Raji (cell line): ENCODE results near the gene SGK1.

ENCODE experiments used
- POLR2A ChIP-seq: IDR thresholded peaks from 2 replicates; pipeline ENCODE4 v1.6.1; 2011; ENCODE audit warnings: low read depth, low read length, control low read depth; ENCODE audit not compliant: insufficient read depth

The SGK1 gene

DNA sequence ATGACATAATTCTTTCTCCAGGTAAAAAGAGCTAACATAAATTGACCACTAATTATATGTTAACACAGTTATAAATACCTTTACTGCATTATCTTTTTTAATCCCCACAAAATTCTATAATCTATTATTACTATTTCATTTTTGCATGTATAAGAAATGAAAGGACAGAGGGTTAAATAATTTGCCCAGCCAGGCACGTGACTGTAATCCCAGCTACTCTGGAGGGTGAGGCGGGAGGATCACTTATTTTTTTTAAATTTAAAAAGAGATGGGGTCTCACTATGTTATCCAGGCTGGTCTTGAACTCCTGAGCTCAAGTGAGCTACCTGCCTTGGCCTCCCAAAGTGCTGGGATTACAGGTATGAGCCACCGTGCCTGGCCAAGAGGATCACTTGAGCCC lies 121.9 kb downstream of the SGK1 start:
- TF ChIP-seq POLR2A, result no peak

DNA sequence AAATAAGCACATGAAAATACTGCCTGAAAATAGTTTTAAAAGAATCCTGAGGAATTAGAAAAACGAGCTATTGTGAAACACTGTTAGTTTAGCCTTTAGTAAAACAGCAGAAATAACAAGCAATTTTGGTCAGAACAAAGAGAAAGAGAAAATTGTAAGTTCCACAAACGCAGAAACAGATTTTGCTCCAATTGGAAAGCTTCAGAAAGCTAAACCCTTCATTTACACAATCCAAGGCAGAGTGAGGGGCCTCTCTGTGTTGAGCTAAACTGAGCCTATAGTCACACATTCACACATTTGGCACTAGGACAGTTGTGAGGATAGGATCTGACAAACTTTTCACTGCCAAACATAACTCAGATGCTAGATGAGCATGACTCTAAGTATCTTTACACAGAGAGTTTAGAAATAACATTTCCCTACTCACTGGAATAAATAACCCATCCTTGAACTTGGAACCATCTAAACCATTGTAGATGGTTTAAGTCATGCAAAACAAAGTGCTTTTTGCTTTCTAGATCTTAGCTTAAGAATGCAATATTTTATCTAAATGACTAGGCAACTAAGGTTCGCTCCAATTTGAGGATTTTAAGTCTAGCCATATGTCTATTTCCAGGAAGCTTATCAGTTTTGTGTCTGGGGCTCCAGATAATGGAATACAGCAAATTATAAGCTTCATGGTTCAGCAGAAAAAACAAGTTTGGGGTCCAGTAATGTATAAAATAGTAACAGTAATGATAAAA lies 122.6 kb downstream of the SGK1 start:
- no peak for TF ChIP-seq POLR2A

- TF ChIP-seq POLR2A, result no peak
These were observed 124.1 kb downstream of the SGK1 start for GRCh38 chr6:134193536-134194498.

- TF ChIP-seq POLR2A, result no peak
These were observed 127.0 kb downstream of the SGK1 start for GRCh38 chr6:134190883-134191282.

- no peak for TF ChIP-seq POLR2A
These were observed 130.2 kb downstream of the SGK1 start for GRCh38 chr6:134187751-134188150.

- no peak for TF ChIP-seq POLR2A
These were observed 130.8 kb downstream of the SGK1 start for GRCh38 chr6:134187154-134187553.

GRCh38 chr6:134186355-134186754 lies 131.6 kb downstream of the SGK1 start:
- no peak for TF ChIP-seq POLR2A

DNA sequence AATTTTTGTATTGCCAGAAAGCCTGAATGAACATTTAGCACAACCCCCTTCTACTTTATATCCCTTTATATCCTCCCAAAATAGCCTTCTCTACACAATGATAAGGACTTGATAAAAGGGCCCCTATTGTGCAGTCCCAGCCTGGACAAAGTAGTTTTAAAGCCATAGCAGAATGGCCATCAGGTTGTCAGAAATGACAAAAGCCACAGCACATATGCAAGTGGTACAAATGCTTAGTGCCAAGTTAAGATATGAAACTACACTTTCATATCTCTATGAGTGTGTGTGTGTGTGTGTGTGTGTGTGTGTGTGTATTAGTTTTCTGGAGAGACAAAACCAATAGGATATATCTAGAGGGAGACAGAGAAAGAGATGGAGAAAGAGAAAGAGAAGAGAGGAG lies 132.6 kb downstream of the SGK1 start:
- TF ChIP-seq POLR2A, result no peak

DNA sequence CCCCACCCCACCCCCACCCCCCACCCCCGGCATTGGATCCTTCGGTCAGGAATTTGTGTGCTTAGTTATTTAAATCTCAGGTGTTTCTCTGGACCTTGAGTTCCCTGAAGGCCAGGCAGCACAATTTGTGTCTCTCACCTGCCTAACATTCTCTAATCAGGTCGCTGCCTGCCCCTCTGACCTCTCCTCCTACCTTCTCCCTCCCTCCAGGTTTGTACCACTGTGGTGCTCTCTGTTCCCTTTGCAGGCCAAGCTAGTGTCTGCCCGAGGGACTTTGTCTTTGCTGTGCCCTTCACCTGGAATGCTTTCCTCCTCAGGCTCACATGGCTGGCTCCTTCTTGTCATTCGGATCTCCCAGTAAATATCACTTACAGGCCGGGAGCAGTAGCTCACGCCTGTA lies 134.1 kb downstream of the SGK1 start:
- no peak for TF ChIP-seq POLR2A

DNA sequence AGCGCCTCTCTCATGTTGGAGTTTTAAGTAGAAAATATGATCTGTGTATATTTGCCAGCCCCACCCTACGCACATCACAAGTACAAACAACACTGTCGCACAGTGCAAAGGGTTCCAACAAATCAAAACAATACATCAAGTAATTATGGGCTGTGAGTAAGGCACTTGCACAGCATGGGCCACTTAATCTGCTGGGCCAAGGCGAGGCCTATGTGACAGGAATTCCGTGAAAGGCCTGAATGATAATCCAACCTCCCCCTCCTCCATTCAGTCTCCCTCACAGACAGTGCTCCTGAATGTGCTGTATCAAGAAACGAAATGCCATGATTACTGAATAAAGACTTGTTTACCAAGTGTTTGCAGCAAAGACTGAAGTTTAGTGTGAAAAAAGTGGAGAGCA lies 135.4 kb downstream of the SGK1 start:
- no peak for TF ChIP-seq POLR2A

DNA sequence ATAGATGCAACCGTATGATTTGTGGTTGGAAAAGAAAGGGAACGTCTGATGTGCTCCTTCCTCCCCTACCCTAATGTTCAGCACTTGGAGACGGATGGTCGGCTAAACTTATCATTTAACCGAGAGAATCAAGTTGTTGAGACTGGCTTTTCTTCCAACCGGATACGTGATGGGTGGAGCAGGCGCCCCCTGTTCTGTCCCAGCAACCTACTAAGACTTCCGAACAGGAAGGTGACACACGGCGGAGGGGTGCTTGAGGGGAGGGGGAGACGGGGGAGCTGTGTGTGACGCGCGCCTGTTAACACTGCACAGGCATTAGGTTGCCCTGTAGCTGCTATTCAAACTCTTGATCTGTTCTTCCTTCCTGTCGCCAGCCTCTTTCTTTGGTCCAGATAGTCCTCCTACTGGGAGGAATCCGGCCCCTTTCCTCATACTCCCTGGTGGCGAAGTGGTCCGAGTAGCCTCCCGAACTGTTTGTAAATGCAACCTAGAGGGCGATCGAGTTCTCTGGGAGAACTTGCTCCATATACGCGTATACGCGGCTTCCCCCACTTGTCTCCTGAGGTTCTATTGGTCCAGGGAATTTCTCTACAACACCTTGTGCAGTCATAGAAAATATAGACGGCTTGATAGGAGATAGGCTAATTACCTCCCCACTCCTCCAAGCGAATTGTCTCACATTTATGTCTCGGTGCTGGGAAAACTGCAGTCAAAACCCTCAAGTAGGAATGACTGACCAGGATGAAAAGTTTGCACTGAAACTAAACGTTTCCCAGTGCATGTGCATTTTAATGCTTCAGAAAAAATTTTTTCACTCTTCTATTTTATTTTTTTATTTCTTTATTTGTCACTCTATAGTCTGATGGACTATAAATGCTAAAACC lies 139.5 kb downstream of the SGK1 start:
- no peak for TF ChIP-seq POLR2A

- no peak for TF ChIP-seq POLR2A
These were observed 140.2 kb downstream of the SGK1 start for GRCh38 chr6:134177753-134178160.

GRCh38 chr6:134177236-134177635 lies 140.7 kb downstream of the SGK1 start:
- TF ChIP-seq POLR2A, result no peak

DNA sequence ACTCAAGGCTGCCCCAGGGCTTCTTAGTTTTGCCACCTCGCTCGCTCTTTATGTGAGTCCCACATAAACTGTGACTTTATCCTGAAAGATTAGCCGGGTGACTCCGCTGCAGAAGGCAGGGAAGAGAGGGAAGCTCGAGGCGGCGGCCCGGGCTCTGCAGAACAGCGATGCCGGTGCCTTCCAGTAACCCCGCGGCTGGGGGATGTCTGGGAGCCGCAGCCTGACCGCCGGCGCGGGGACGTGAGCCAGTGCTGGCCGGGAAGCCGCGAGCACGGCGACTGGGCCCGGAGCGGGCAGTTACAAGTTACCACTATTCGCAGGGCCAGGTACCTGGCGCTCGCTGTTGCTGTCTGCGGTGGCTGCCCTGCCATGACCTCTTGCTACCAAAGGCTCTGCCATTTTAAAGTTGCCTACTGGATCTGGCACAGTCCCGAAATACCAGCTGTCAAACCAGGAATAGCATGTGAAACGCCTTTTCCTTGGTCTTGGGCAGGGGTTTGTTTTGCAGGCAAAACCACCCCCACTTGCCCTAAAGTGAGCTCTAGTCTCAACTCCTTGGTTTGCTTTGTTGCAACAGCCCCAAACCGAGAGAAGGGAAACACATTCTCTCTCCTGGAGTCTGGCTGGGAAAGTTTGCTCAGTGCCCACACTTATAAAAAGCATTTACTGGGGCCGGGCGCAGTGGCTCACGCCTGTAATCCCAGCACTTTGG lies 141.5 kb downstream of the SGK1 start:
- no peak for TF ChIP-seq POLR2A
